ENCODE data around the gene FAM120B. TPM values are rescaled to one million over a fixed set of nuclear protein-coding genes. Genes with fewer than 3 reads are reported as not detected.

The FAM120B gene
- total RNA-seq, 2 donors from 2014 or later = 18.7 to 25.3 TPM

DNA sequence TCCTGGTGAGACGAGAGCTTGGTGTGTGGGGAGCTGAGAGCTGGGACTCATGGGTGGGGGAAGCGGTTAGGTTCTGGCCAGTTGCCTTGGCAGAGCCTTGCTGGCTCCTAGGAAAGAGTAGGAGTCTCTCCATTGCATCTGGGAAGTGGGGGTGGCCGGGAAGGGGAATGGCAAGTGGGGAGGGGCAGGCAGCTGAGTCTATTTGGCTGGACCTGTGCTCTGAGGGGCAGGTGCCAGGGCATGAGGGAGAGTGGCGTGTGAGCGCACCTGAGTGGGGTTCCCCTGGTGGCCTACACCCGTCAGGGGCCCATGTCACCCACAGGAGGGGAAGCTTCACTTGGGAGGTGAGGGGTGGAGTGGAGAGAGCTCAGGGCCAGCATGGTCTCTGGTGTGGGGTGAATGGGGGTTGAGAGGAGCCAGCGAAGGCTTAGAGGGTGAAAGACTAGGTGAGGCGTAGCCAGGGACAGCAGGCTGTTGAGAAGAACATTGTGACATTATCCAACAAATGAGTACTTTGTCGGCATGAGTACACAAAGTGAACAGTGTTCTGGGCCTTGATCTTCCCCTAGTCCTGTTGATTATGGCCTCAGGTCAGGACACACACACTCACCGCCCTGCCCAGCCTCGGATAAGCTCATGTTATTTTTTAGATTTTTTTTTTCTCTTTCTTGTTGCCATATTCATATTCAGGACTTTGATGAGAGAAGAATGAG, 59.8 kb downstream of the FAM120B start:
- intact Hi-C loops (cut with DNase I) = no loop called here
- DNase-seq (ENCODE audit: low spot score) = no peak

DNA sequence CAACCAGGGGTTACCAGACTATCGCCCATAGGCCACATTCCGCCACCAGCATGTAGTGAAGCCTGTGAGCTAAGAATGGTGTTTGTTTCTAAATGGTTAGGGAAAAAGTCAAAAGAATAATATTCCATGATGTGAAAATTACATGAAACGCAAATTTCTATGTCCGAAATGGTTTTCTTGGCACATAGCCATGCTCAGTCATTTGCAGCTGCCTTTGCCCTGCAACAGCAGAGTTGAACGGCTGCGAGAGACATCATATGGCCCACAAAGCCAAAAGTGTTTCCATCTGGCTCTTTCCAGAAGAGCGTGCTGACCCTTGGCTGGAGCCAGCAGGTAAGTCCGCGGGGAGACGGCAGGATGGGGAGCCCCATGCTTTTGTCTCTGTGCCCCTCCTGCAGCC, 60.7 kb downstream of the FAM120B start:
- intact Hi-C loops (cut with DNase I) = no loop called here
- DNase-seq (ENCODE audit: low spot score) = no peak

DNA sequence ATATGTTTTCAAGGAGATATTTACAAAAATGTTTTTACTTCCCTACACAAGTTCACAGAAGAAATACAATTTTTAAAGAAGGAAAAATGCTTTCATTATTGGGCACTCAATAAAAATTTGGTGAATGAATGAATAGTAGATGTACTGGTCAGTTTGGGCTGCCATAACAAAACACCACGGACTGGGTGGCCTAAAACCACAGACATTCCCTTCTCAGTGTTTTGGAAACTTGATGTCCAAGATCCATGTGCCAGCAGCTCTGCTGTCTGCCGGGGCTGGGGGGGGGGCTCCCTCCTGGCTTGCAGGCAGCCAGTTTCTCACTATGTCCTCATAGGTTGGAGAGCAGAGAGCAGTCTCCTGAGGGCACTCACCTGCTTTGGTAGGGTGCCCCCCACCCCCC, 62.0 kb downstream of the FAM120B start:
- intact Hi-C loops (cut with DNase I) = no loop called here
- DNase-seq (ENCODE audit: low spot score) = no peak

DNA sequence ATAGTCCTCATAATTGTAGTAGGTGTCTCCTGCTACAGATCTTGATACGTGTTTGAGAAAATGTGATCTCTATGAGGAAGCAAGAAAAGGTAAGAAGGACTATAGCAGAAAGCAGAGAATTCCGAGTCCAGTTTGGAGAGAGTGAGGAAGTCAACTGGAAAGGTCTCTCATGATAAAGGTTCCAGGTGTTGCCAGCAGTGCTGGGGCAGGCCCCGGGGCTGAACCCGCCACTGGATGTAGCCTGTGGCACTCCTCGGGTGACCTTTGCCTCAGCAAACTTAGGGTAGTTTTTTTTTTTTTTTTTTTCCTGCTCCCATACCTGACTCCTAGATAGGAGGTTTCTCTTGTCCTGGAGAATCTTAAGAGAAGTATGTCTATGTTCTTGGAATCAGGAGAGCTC, 62.8 kb downstream of the FAM120B start:
- intact Hi-C loops (cut with DNase I) = no loop called here
- DNase-seq (ENCODE audit: low spot score) = no peak

DNA sequence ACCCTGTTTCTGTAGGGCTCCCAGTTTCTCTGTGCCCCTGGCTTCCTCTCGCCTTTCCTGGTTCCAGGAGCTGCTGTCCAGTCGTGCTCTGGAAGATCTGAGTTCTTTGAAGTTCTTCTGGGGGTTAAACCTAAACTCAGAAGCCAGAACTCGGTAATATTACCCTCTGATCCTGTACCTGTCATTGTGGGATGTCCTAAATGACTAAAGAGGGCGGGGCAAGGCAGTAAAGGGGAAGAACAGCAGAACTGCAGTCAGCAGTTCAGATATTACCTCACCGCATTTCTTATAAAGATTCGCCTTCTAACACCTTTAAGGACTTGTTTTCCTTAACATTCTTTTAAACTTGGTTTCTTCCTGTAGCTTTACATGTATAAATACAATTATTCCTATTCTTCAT, 63.9 kb downstream of the FAM120B start:
- intact Hi-C loops (cut with DNase I) = loop anchor here in 1 of 2 donors (10.0 kb wide), 1 partner anchor 86 kb away; no protein-coding TSS in a partner anchor
- no peak for DNase-seq (ENCODE audit: low spot score)

DNA sequence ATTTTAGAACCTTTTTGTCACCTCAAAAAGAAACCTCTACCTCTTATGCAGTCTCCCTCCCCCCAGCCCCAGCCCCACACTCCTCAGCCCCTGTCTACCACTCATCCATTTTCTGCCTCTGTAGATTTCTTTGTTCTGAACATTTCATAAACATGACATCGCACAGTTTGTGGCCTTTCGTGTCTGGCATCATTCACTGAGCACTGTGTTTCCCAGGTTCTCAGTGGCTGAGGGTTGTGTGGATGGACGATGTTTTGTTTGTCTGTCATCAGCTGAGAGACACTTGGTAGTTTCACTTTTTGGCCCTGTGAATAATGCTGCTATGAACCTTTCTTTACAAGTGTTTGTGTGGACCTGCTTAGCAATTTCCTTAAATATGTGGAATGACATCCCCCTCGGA, 64.5 kb downstream of the FAM120B start:
- DNase-seq (ENCODE audit: low spot score) = no peak
- intact Hi-C loops (cut with DNase I) = loop anchor here in 1 of 2 donors (10.0 kb wide), 1 partner anchor 86 kb away; no protein-coding TSS in a partner anchor

DNA sequence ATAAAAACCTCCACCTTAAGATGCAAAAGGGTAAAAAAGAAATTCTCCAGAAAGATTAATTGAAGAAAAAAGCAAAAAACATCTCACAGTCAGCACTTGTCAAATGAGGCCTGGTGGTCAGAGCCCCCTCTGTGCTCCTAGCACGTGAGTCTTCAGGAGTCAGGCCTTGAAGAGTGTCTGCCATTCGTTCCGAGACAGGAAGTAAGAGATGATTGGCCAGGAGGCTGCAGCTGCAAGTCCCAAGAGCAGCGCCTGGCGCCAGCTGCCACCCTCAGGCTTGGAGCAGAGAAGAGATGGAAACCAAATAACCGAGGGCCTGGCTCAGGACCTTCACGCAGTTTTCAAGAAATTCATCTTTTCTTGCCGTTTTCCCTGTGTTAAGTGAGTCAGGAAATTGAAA, 65.0 kb downstream of the FAM120B start:
- no peak for DNase-seq (ENCODE audit: low spot score)

DNA sequence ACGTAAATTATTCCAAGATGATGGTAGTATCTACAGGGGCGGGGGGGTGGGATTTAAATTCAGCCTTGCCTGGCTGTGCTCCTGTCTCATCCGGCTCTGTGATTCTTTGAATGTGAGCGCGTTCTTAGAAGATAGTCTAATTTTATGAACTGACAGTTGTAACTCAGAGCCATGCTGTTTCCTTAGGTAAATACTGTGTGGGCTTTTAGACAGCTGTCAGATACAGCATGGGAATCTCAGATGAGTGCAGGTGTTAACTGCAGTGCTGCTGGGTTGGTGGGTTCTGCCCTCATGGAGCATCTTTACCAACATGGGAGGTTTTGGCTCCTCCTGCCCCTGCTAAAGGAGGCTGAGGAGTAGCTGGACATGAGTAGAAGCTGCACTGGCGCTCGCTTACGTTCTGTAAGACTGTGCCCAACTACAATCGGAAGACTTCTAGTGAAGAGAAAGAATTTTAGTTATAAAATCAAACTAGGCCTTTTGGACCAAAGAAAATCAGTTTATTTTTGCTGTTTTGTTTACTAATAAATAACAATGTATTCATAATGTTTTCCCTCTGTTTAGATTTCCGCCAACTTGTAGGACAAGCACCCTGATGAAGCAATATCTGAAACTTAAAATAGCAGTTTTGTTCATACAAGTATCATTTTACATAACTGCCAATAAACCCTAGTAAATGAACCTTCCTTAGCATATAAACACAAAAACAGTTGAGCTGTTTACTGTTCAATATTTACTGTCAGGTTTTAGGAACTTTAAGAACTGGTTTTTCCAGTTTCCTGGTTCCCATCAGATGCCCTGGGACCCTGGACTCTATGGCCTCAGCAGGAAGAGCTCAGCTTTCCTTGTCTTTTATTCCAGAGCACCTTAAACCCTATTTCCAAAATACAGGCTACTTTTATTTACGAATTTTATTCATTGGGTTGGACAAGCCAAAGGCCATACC, 66.1 kb downstream of the FAM120B start:
- intact Hi-C loops (cut with DNase I) = loop anchor here in 1 of 2 donors (10.0 kb wide), 1 partner anchor 88 kb away; no protein-coding TSS in a partner anchor
- DNase-seq (ENCODE audit: low spot score) = no peak

More for the DNA sequence above, 65.0 kb downstream of the FAM120B start:
- intact Hi-C loops (cut with DNase I) = loop anchor here in 1 of 2 donors (10.0 kb wide), 1 partner anchor 87 kb away; no protein-coding TSS in a partner anchor

DNA sequence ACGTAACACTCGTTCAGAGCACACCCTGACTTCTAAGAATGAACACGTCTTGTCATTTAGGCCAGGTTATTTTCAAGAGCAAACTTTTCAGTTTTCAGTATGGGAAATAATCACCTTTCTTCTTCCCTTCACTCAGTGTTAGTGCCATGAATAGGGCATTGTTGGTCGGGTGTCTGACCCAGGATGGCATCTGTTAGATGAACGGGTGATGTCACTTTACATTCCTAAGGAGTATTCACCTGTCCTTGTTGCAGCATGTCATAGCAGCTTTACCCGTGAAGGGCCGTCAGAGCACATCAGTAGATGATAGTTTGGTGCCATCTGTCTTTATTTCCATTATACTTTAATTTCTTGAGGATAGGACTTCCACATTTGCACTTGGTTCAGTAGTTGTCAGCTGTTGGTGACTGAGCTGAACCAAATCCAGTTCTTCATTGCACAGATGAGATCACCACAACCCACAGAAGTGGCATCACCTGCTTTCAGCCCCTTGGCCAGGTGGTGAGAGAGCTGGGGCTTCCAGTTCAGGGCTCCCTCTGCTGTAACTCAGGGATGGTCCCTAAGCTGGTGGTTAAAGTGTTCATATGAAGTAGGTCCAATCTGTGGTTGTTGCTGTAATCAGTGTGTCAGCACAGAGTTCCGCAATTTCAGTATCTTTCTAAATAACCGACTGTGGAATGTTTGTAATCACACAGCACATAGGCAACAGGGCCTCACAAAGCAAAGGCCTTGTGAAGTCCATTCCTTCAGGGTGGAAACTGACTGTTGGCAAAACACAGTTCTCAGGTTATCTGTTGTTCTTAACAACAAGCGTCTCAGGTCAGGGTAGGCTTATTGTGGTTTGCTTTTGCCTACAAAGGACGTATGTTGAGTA, 68.2 kb downstream of the FAM120B start:
- intact Hi-C loops (cut with DNase I) = loop anchor here in 1 of 2 donors (10.0 kb wide), 1 partner anchor 90 kb away; no protein-coding TSS in a partner anchor
- no peak for DNase-seq (ENCODE audit: low spot score)

DNA sequence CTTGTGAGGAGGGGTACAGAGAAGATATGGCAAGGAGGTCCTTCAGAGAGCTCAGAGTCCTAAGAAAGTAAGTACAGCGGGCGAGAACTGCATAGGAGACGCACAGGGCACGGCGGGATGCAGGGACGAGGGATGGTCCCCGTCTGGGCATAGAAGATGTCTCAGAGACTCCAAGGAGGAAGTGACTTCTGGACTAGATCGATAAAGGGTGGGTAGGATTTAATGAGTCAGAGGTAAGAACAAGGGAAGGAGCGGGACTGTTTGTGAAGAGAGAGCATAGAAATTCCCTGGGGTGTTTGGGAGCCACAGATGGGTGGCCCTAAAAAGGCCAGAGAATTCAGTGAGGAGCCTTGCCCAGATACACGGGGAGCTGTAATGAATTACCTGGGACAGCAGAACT, 69.1 kb downstream of the FAM120B start:
- intact Hi-C loops (cut with DNase I) = loop anchor here in 1 of 2 donors (10.0 kb wide), 1 partner anchor 91 kb away; no protein-coding TSS in a partner anchor
- no peak for DNase-seq (ENCODE audit: low spot score)

DNA sequence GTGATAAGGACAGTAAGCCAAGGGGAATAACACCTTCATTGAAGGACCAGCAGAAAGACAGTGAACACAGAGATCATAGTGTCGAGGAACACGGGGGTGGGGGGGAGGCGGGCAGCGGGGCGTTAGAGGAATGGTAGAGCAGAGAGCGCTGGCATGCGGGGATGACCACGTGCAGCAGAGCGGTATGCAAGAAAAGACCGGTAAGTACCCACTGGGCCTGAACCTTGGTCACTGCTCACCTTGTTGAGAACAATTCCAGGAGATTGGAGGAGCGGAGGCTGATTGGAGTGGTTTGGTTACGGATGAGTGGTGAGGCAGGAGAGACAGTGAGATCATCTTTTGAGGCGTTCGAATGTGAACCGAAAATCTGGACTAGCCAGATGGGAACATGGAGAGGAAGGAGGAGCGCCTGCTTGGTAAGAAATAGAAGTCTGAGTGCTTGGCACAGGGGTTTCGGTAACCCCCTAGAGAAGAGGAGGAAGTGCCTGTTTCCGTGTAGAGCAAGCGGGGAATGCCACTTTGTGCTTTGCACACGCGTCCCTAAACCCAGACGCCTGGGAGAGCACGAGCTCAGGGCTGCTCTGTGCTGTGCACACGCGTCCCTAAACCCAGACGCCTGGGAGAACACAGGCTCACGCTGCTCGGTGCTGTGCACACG, 70.0 kb downstream of the FAM120B start:
- DNase-seq (ENCODE audit: low spot score) = no peak
- intact Hi-C loops (cut with DNase I) = loop anchor here in 1 of 2 donors (10.0 kb wide), 1 partner anchor 92 kb away; no protein-coding TSS in a partner anchor

DNA sequence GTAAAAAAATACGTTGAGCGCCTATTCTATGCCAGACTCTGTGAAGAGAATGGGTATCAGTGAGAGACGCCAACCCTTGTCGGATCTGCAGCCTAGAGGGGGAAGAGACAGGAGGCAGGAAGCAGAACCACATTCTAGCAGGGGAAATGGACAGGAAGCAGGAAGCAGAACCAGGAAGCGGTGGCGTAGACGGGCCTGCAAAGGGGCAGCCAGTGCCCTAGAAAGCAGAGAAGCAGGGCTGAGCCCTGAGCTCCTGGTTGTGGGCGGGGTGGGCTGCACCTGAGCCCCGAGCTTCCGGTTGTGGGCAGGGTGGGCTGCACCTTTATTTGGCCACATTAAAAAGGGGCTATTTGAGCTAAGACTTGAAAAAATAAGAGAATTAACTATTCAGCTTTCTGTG, 71.9 kb downstream of the FAM120B start:
- no peak for DNase-seq (ENCODE audit: low spot score)
- intact Hi-C loops (cut with DNase I) = loop anchor here in 1 of 2 donors (10.0 kb wide), 1 partner anchor 94 kb away; no protein-coding TSS in a partner anchor

DNA sequence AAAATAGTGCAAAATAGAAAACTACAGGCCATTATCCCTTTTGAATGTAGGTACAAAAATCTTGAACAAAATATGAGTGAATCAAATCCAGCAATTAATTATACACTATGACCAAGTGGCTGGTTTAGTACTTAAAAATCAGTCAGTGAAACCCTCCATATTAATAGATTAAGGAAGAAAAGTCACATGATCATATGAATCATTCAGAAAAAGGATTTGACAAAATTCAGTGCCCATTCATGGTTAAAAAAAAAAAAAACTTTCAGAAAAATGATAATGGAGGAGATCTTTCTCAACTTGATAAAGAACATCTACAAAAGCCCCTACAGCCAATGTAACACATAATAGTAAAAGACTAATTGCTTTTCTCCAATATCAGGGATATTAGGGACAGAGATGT, 75.0 kb downstream of the FAM120B start:
- intact Hi-C loops (cut with DNase I) = no loop called here
- DNase-seq (ENCODE audit: low spot score) = no peak

DNA sequence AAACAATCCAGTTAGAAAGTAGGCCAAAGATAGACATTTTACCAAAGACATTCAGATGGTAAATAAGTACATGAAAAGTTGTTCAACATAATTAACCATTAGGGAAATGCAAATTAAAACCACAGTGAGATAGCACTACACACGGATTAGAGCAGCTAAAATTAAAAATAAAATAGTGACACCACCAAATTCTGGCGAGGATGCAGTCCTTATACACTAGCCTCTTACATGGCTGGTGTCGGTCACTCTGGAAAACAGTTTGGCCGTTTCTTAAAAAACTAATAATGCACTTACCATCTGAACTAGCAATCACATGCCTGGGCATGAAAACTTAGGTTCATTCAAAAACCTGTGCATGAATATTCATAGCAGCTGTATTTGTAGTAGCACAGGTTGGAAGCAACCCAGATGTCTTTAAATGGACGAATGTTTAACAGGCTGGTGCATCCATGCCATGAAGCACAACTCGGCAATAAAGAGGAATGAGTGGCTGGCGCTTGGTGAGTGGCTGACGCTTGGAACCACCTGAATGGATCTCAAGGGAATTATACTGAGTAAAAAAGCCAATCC, 77.0 kb downstream of the FAM120B start:
- no peak for DNase-seq (ENCODE audit: low spot score)
- intact Hi-C loops (cut with DNase I) = no loop called here

DNA sequence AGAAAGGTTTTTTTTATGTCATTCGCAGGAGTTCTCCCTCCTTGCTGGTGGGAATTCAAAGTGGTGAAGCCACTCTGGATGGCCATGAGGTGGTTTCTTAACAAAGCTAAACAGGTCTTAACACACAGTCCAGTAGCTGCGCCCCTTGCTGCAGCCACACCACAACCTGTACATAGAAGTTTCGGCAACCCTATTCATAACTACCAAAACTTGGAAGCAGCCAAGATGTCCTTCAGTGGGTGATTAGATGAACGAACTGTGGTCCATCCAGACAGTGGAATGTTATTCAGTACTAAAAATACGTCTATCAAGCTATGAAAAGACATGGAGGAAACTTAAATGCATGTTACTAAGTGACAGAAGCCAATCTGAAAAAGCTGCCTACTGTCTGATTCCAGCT, 78.9 kb downstream of the FAM120B start:
- no peak for DNase-seq (ENCODE audit: low spot score)
- intact Hi-C loops (cut with DNase I) = no loop called here

DNA sequence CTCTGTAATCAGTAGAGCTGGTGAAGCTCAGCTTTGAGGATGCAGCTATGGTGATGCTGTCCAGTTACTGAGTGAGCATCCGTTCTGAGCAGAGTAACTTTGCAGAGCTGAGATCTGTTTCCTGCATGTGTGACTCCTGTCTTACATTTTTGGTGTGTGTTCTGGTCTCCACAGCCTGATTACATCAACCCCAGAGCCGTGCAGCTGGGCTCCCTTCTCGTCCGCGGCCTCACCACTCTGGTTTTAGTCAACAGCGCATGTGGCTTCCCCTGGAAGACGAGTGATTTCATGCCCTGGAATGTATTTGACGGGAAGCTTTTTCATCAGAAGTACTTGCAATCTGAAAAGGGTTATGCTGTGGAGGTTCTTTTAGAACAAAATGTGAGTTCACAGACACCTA, 81.6 kb downstream of the FAM120B start:
- intact Hi-C loops (cut with DNase I) = no loop called here
- DNase-seq (ENCODE audit: low spot score) = no peak

DNA sequence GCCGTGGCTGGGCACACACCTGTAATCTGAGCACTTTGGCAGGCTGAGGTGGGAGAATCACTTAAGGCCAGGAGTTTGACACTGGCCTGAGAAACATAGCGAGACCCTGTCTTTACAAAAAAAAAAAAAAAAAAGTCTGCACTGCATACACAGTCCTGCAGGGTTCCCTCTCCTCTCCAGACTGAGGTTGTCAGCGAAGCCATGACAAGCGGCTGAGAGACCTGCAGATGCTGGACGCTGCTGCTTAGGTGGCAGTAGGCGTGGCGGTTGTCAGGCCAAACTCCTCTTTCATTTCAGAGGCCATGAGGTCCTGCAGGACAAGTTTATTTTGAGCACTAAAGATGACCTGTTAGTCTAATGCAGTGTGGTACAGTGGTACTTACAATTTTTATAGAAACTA, 86.5 kb downstream of the FAM120B start:
- no peak for DNase-seq (ENCODE audit: low spot score)
- intact Hi-C loops (cut with DNase I) = no loop called here

DNA sequence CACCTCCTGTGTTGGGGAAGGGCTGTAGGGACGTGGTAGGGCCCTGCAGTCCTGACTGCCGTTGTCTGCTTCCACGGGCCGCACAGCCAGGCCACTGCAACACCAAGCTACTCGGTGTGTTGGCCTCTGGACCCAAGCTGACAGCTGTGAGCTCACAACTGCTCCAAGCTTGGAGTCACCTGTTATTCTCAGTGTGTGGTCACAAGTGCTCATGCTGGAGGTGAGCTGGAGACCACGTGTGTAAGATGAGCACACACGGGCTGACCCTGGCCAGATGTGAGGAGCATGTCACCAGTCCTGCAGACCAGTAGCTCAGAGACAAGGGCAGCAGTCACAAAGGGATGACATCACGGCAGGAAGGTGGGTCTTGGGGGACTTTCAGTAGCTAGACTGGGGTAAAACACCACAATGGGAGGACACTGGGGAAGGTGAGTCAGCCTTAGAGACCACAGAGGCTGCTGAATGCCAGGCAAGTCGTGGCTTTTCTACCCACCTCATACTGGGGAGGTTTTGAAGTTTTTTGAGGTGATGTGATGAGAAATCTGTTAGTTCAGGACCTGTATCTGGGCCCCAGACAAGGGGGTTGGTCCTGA, 87.3 kb downstream of the FAM120B start:
- no peak for DNase-seq (ENCODE audit: low spot score)
- intact Hi-C loops (cut with DNase I) = no loop called here
